GM18505 (cell line): Measurements from ENCODE around the gene TMEM182.
A peak's percentile ranks its signal among the peaks of the same experiment; 100 is the strongest.

ENCODE experiments used
- ATAC-seq: cut with Tn5 transposase; IDR thresholded peaks from one replicate; pipeline ENCODE4 v1.9.1; 2021; ENCODE audit not compliant: unreplicated experiment
- POLR2A ChIP-seq: IDR thresholded peaks from 4 replicates; pipeline ENCODE4 v1.6.1; 2011; ENCODE audit warnings: borderline replicate concordance; ENCODE audit not compliant: insufficient read depth, insufficient read length; ENCODE audit errors: extremely low read depth

The TMEM182 gene, protein sequence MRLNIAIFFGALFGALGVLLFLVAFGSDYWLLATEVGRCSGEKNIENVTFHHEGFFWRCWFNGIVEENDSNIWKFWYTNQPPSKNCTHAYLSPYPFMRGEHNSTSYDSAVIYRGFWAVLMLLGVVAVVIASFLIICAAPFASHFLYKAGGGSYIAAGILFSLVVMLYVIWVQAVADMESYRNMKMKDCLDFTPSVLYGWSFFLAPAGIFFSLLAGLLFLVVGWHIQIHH

GRCh38 chr2:102761763-102762162 is at the start of gene TMEM182:
TSS of gene TMEM182 (plus strand) at chr2:102762031. CDS start at chr2:102762218, 187 bp downstream.
- no peak for ATAC-seq
- no peak for TF ChIP-seq POLR2A

- no peak for ATAC-seq
- no peak for TF ChIP-seq POLR2A
Observed at GRCh38 chr2:102717308-102718018, 44.4 kb upstream of the TMEM182 start.

- ATAC-seq = no peak
Observed at GRCh38 chr2:102718387-102719316, 43.2 kb upstream of the TMEM182 start.

GRCh38 chr2:102724016-102724490 is 37.8 kb upstream of the TMEM182 start:
- no peak for ATAC-seq
- TF ChIP-seq POLR2A = no peak

More at GRCh38 chr2:102718387-102719316, 43.2 kb upstream of the TMEM182 start:
- TF ChIP-seq POLR2A = no peak

DNA sequence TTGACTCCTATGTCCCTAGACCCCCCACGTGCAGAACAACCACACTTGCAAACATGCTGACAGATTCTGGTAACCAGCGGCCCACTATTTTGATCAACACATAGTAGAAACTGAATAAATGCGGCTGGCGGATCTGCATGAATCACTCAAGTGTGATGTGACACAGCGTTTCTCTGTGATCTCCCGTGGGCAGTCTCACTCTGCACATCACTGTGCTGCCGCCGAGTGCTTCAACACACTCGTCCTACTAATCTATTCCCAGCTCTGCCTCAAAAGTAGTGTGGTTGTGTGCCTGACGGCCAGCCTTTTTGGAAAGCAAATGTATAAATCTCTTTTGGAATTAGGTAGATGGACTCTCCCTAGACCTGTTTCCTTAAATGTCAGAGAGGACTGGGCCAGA is 37.3 kb upstream of the TMEM182 start:
- no peak for ATAC-seq
- TF ChIP-seq POLR2A = no peak

DNA sequence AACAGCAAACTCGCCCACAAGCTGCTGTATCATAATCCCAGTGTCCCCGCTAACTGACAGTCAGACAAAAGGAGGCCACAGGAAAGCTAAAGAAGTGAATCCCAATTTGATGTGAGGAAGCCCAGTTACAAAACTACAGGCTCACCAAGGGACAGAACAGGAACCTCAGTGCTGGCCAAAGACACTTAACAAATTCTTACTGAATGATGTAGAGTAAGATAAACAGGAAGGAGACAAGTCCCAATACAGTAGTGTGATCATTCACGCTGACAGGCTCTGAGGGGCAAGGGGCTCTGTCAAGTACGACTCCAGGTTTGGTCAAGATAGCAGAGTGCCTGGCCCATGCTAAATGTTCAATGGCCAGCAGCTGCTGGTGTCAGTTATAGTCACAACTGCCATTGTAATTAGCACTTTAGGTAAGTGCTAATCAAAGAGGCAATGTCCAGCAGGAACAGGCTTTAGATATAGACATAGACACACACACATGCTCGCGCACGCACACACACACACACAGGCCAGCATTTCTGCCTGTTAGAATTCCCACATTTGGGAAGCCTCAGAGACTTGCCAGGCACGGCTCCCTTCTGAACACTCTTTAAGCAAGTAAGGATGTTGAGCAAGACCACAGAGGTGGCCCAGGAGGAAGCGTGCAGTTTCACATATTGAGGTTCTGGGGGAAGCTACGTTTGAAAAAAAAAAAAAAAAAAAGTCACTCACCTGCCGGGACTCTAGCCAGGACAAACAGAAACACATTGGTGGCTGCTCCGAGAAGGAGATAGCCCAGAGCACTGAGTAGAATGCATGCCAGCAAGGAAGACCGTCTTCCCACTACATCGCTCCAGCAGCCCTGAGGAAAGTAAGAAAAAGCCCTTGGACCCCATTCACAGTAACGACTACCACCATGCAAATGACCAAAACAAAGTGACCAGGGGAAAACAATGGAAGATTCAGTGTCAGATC is 35.4 kb upstream of the TMEM182 start:
- TF ChIP-seq POLR2A = no peak
- no peak for ATAC-seq

DNA sequence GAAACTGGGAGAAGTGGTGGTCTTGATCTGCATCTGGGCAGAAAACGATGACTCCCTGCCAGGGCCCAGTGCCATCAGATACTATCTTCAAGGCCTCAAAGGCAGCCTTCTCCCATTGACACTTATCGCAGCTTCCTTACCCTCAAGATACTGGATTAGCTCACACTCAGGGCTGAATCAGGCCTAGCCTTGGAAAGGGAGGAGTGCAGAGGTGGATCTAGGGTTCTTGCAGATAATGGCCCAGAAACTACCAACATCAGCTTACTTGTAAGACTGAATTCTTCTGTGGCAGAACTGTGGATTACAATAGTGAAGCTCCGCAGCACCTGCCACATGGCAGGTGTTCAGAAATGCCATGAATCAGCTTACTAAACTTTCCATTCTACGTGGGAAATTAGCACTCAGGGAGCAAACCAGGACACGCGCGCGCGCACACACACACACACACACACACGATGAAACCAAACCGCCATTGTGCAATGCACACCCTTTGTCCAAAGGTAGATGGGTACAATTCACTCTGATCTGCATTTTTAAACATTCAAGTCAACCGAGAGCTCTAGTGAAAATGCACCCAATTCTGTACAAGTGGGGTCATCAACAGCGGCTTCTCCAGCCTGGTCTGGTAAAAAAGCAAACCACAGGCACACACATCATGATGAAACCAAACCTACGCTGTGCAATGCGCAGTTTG is 26.3 kb upstream of the TMEM182 start:
- TF ChIP-seq POLR2A = no peak
- no peak for ATAC-seq

DNA sequence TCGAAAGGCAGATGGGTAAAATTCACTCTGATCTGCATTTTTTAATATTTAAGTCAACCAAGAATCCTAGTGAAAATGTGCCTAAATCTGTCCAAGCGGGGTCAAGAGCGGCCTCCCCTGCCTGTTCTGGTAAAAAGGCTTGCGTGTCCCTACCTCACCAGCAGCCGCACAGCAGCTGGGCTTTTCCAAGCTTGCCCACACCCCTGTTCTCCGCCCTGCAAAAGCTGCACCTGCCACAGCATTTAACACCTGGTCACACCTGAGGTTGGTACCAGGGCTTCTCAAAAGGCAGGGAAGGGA is 25.8 kb upstream of the TMEM182 start:
- no peak for TF ChIP-seq POLR2A
- ATAC-seq = peak; percentile 32

GRCh38 chr2:102736410-102737409 is 25.1 kb upstream of the TMEM182 start:
- peak; percentile 89 for TF ChIP-seq POLR2A

GRCh38 chr2:102737431-102737830 is 24.4 kb upstream of the TMEM182 start:
- peak; percentile 44 for ATAC-seq
- TF ChIP-seq POLR2A = no peak

More at GRCh38 chr2:102736410-102737409, 25.1 kb upstream of the TMEM182 start:
- peak; percentile 94 for ATAC-seq

DNA sequence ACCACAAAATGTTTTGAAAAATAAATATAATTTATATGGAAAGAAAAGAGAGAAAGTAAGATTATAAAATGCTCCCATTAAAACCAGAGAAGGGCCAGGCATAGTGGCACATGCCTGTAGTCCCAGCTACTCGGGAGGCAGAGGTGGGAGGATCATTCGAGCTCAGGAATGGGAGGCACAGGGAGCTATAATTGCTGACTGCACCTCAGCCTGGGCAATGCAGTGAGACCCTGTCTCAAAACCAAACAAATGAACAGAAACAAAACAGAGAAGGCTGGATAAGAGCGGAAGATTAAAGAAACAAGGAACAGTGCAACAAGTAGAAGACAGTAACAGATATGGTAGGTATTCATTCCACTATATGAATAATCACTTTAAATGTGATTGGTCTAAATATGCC is 18.6 kb upstream of the TMEM182 start:
- TF ChIP-seq POLR2A = no peak
- ATAC-seq = no peak

GRCh38 chr2:102748107-102748506 is 13.7 kb upstream of the TMEM182 start:
- no peak for TF ChIP-seq POLR2A
- ATAC-seq = no peak
